GM19351 (cell line): Measurements from ENCODE around the gene UNC119.
"Not testable (repeated sequence)": the region's sequence is repeated elsewhere in the genome, so short reads cannot be mapped to it uniquely, and the experiment has no call there.

Source experiments
- ATAC-seq: cut with Tn5 transposase; IDR thresholded peaks from one replicate; pipeline ENCODE4 v1.9.1; 2021; ENCODE audit warnings: mild to moderate bottlenecking, moderate library complexity; ENCODE audit not compliant: unreplicated experiment

The UNC119 gene

GRCh38 chr17:28523876-28524275 lies 28.5 kb downstream of the UNC119 start:
- no peak for ATAC-seq

GRCh38 chr17:28523186-28523585 lies 29.2 kb downstream of the UNC119 start:
- no peak for ATAC-seq

GRCh38 chr17:28522281-28522680 lies 30.1 kb downstream of the UNC119 start:
- ATAC-seq: not testable (repeated sequence)

GRCh38 chr17:28521311-28522085 lies 30.9 kb downstream of the UNC119 start:
- no peak for ATAC-seq

GRCh38 chr17:28520687-28521086 lies 31.7 kb downstream of the UNC119 start:
- ATAC-seq: no peak

- ATAC-seq: no peak
Measured at GRCh38 chr17:28519236-28519635, 33.2 kb downstream of the UNC119 start.

GRCh38 chr17:28518578-28518977 lies 33.8 kb downstream of the UNC119 start:
- ATAC-seq: no peak

- no peak for ATAC-seq
Measured at GRCh38 chr17:28518132-28518531, 34.3 kb downstream of the UNC119 start.

- no peak for ATAC-seq
Measured at GRCh38 chr17:28515518-28515917, 36.9 kb downstream of the UNC119 start.

GRCh38 chr17:28514561-28515002 lies 37.8 kb downstream of the UNC119 start:
- ATAC-seq: no peak

- ATAC-seq: no peak
Measured at GRCh38 chr17:28513476-28513875, 38.9 kb downstream of the UNC119 start.

- ATAC-seq: no peak
Measured at GRCh38 chr17:28511858-28512461, 40.5 kb downstream of the UNC119 start.

- no peak for ATAC-seq
Measured at GRCh38 chr17:28509789-28510188, 42.6 kb downstream of the UNC119 start.

GRCh38 chr17:28508211-28508724 lies 44.2 kb downstream of the UNC119 start:
- ATAC-seq: no peak

GRCh38 chr17:28507567-28508203 lies 44.7 kb downstream of the UNC119 start:
- ATAC-seq: no peak

GRCh38 chr17:28506763-28507487 lies 45.5 kb downstream of the UNC119 start:
- ATAC-seq: no peak

GRCh38 chr17:28505986-28506665 lies 46.3 kb downstream of the UNC119 start, which contains the start of gene FOXN1:
Gene FOXN1 (plus strand): TSS chr17:28506348. CDS start chr17:28523970, 17,622 bp downstream.
- ATAC-seq: no peak

GRCh38 chr17:28503420-28503819 lies 49.0 kb downstream of the UNC119 start:
- no peak for ATAC-seq

- ATAC-seq: no peak
Measured at GRCh38 chr17:28501421-28502284, 50.8 kb downstream of the UNC119 start.
